Measurements from ENCODE around the gene KREMEN1.

KREMEN1 gene

GRCh38 chr22:29061773-29062172 lies 11.1 kb upstream of the KREMEN1 start, which contains the start of gene C22orf31:
Gene C22orf31, minus strand, starts transcription at chr22:29061831. Its CDS starts 39 bp downstream, at chr22:29061792.
- TF ChIP-seq CTCF (IDR thresholded peaks at IDR 0.05; ENCODE audit: low read depth, low read length), result no peak
- no peak within 1 kb of the TSS for H3K4me3 ChIP-seq (ENCODE audit: low read depth, low read length)

GRCh38 chr22:29062286-29062821 lies 10.5 kb upstream of the KREMEN1 start:
- no peak for TF ChIP-seq CTCF (IDR thresholded peaks at IDR 0.05; ENCODE audit: low read depth, low read length)
- H3K4me3 ChIP-seq (ENCODE audit: low read depth, low read length), result no peak overlapping the region

- no peak overlapping the region for H3K4me3 ChIP-seq (ENCODE audit: low read depth, low read length)
- no peak for TF ChIP-seq CTCF (IDR thresholded peaks at IDR 0.05; ENCODE audit: low read depth, low read length)
Measured at GRCh38 chr22:29065468-29066190, 7.2 kb upstream of the KREMEN1 start.

GRCh38 chr22:29069463-29069862 lies 3.4 kb upstream of the KREMEN1 start:
- H3K4me3 ChIP-seq (ENCODE audit: low read depth, low read length), result no peak overlapping the region
- TF ChIP-seq CTCF (IDR thresholded peaks at IDR 0.05; ENCODE audit: low read depth, low read length), result no peak

GRCh38 chr22:29070490-29070889 lies 2.3 kb upstream of the KREMEN1 start:
- TF ChIP-seq CTCF (IDR thresholded peaks at IDR 0.05; ENCODE audit: low read depth, low read length), result no peak
- H3K4me3 ChIP-seq (ENCODE audit: low read depth, low read length), result no peak overlapping the region

- no peak overlapping the region for H3K4me3 ChIP-seq (ENCODE audit: low read depth, low read length)
- no peak for TF ChIP-seq CTCF (IDR thresholded peaks at IDR 0.05; ENCODE audit: low read depth, low read length)
Measured at GRCh38 chr22:29071261-29072045, 1.4 kb upstream of the KREMEN1 start.

Data from WI38 (cell line).